Fibroblast of lung (primary cell): ENCODE measurements around the gene MICAL3.

Source experiments
- EZH2 ChIP-seq: IDR thresholded peaks from 2 replicates; pipeline ENCODE4 v1.5.1; 2012; ENCODE audit warnings: low read length, control low read depth, mild to moderate bottlenecking; ENCODE audit errors: missing control alignments
- TF ChIP-seq, protein P1 (sequence below), 2 donors: IDR thresholded peaks in 1 of 2; conservative IDR thresholded peaks in 1 of 2; 1 replicate in 1 of 2; 2 replicates in 1 of 2; pipeline ENCODE4 v1.5.1; 2011 to 2012; ENCODE audit warnings: low read length in 2 of 2, control low read depth in 1 of 2, inconsistent platforms in 1 of 2, low read depth in 1 of 2, mild to moderate bottlenecking in 1 of 2

DNA sequence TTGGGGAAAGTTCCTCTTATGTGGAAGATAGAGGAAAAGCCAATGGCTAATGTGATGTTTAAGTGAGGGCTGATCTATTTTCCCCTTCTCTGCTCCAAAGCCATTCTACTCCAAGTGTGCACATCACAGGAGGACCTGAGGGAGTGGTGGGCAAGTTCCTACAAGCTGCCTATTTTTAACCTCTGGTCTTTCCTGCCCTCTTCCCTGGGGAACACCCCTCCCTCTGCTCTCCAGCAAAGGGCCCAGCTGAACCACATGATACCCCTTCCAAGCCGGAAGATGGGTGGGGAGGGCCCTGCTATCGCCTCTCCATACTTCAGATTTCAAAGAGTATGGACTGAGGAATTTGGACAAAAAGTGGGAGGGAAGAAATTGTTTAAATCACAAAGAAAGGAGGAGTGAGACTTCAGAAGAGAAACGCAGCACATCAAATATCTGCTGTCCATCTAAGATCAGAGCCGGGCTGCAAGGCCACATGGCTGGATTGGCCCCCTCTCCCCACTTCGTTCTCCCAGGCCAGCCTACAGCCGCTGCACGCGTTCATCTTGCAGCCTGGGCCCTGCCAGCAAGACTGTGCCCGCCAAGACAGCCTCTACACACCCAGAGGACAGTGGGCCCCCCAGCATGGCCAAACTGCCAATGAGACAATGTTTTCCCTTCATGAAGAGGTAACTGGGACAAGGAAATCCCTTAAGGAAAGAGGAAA lies 77.5 kb downstream of the MICAL3 start:
- TF ChIP-seq, protein P1, sequence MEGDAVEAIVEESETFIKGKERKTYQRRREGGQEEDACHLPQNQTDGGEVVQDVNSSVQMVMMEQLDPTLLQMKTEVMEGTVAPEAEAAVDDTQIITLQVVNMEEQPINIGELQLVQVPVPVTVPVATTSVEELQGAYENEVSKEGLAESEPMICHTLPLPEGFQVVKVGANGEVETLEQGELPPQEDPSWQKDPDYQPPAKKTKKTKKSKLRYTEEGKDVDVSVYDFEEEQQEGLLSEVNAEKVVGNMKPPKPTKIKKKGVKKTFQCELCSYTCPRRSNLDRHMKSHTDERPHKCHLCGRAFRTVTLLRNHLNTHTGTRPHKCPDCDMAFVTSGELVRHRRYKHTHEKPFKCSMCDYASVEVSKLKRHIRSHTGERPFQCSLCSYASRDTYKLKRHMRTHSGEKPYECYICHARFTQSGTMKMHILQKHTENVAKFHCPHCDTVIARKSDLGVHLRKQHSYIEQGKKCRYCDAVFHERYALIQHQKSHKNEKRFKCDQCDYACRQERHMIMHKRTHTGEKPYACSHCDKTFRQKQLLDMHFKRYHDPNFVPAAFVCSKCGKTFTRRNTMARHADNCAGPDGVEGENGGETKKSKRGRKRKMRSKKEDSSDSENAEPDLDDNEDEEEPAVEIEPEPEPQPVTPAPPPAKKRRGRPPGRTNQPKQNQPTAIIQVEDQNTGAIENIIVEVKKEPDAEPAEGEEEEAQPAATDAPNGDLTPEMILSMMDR (conservative IDR thresholded peaks at IDR 0.05 in 1 of 2, IDR thresholded peaks at IDR 0.05 in 1 of 2; ENCODE audit: low read depth in 1 of 2, low read length in 2 of 2) = no peak
- TF ChIP-seq EZH2 = no peak
